Natural killer cell (primary cell): ENCODE measurements around the gene SEBOX. TPM values are rescaled to one million over a fixed set of nuclear protein-coding genes. Genes with fewer than 3 reads are reported as not detected.

Experiments used
- ATAC-seq, 3 donors: fragments of 150-1000 bp in 2 of 3; fragments of 200-7000 bp in 1 of 3; cut with Tn5 transposase; 1 replicate in 1 of 3; 2 replicates in 2 of 3; pipeline ENCODE4 v1.10.0; 2021; ENCODE audit warnings: mild to moderate bottlenecking in 2 of 3, moderate library complexity in 2 of 3
- DNase-seq, 2 donors: peaks; one replicate each; pipeline versions ENCODE4 v3.0.0 to v3.0.0-alpha.2; 2013 to 2021; ENCODE audit warnings: mixed read lengths in 1 of 2
- H3K27ac ChIP-seq: one replicate; pipeline ENCODE4 v1.5.1; 2013; ENCODE audit warnings: mild to moderate bottlenecking, low read length
- H3K27me3 ChIP-seq: one replicate; pipeline ENCODE4 v1.6.1; 2013; ENCODE audit warnings: low read length; ENCODE audit not compliant: control insufficient read depth, insufficient read depth
- H3K36me3 ChIP-seq: one replicate; pipeline ENCODE4 v1.6.1; 2013; ENCODE audit warnings: low read length; ENCODE audit not compliant: control insufficient read depth, insufficient read depth
- H3K4me1 ChIP-seq: one replicate; pipeline ENCODE4 v1.6.1; 2013; ENCODE audit warnings: low read length; ENCODE audit not compliant: control insufficient read depth, insufficient read depth
- H3K4me3 ChIP-seq: one replicate; pipeline ENCODE4 v1.5.1; 2013; ENCODE audit warnings: low read length
- H3K9me3 ChIP-seq: one replicate; pipeline ENCODE4 v1.6.1; 2013; ENCODE audit warnings: low read length; ENCODE audit not compliant: control insufficient read depth, insufficient read depth
- H3K27ac Mint-ChIP-seq, 2 donors: one replicate each; pipeline ENCODE4 v1.8.0; 2022; ENCODE audit warnings: mild to moderate bottlenecking in 2 of 2, mixed read lengths in 2 of 2, moderate library complexity in 1 of 2
- H3K27me3 Mint-ChIP-seq, 2 donors: one replicate each; pipeline ENCODE4 v1.8.0; 2022; ENCODE audit warnings: low read depth in 2 of 2, mixed read lengths in 2 of 2
- H3K36me3 Mint-ChIP-seq: one replicate; pipeline ENCODE4 v1.8.0; 2022; ENCODE audit warnings: mixed read lengths
- H3K4me1 Mint-ChIP-seq, 2 donors: one replicate each; pipeline ENCODE4 v1.8.0; 2022; ENCODE audit warnings: mixed read lengths in 2 of 2
- H3K4me3 Mint-ChIP-seq: one replicate; pipeline ENCODE4 v1.8.0; 2022; ENCODE audit warnings: mild to moderate bottlenecking, moderate library complexity, mixed read lengths
- H3K9me3 Mint-ChIP-seq, 2 donors: one replicate each; pipeline ENCODE4 v1.8.0; 2022; ENCODE audit warnings: mixed read lengths in 2 of 2
- CTCF ChIP-seq: fragments of 200-600 bp; IDR thresholded peaks from one replicate; pipeline ENCODE4 v1.8.0; 2022; ENCODE audit warnings: antibody characterized with exemption
- WGBS: methylation state at CpG from one replicate; pipeline ENCODE4 v1.1.7; 2013; ENCODE audit warnings: missing lambda C conversion rate; ENCODE audit not compliant: insufficient coverage; 5-methylcytosine and 5-hydroxymethylcytosine counted together
- intact Hi-C: fragments of 100-400 bp; cut with micrococcal nuclease; formaldehyde crosslinking; loops from one replicate; pipeline ENCODE4 v1.14.2; 2022
- total RNA-seq, 4 donors: library from RNA; stranded (reverse); fragments of 120-200 nt in 1 of 4; gene quantifications; one replicate each; pipeline versions ENCODE4 v1.2.3 to v1.2.4, GENCODE V29; 2013 to 2022

The SEBOX gene
- total RNA-seq, 3 donors from 2014 or later (not counting 1 experiment from before 2014, with no cell fraction given) = not detected

- intact Hi-C loops = no loop called here
- TF ChIP-seq CTCF = no peak
- Mint-ChIP-seq H3K4me1 (peaks cover 0 to 7% of the 10 kb centered on the region in 2 donors), H3K27ac (no peak overlapping the region), H3K27me3 (no peaks in the 10 kb centered on the region), H3K36me3 (no peaks in the 10 kb centered on the region), H3K4me3 (no peak overlapping the region), H3K9me3 (no peaks in the 10 kb centered on the region)
- H3K4me1 ChIP-seq = peaks cover 6% of the 10 kb centered on the region
- no peaks in the 10 kb centered on the region for H3K9me3 ChIP-seq
- peaks cover 16% of the 10 kb centered on the region for H3K36me3 ChIP-seq
- WGBS = 100% methylated on average over 1 of the region's 1 CpG
- no peak overlapping the region for H3K27ac ChIP-seq
- H3K4me3 ChIP-seq = no peak overlapping the region
- DNase-seq (no peak), ATAC-seq (no peak)
- no peaks in the 10 kb centered on the region for H3K27me3 ChIP-seq
These were observed 1.6 kb upstream of the SEBOX start for GRCh38 chr17:28366605-28367004.

- Mint-ChIP-seq H3K27ac (no peak overlapping the region), H3K9me3 (no peaks in the 10 kb centered on the region), H3K27me3 (no peaks in the 10 kb centered on the region), H3K4me3 (no peak overlapping the region), H3K36me3 (no peaks in the 10 kb centered on the region), H3K4me1 (no peaks in the 10 kb centered on the region)
- Histone ChIP-seq H3K9me3 (no peaks in the 10 kb centered on the region), H3K4me1 (no peaks in the 10 kb centered on the region), H3K36me3 (peaks cover 27% of the 10 kb centered on the region), H3K4me3 (no peak overlapping the region), H3K27ac (no peak overlapping the region), H3K27me3 (no peaks in the 10 kb centered on the region)
- WGBS = 97% methylated on average over 3 of the region's 3 CpGs
- no peak for TF ChIP-seq CTCF
- DNase-seq (no peak), ATAC-seq (no peak)
- intact Hi-C loops = no loop called here
These were observed 488 bp upstream of the SEBOX start for GRCh38 chr17:28365487-28365886.

GRCh38 chr17:28363776-28364650, 986 bp downstream of the SEBOX start:
- H3K4me1 ChIP-seq = no peaks in the 10 kb centered on the region
- Mint-ChIP-seq H3K4me1 (no peaks in the 10 kb centered on the region), H3K27ac (no peak overlapping the region), H3K4me3 (no peak overlapping the region), H3K36me3 (no peaks in the 10 kb centered on the region), H3K9me3 (no peaks in the 10 kb centered on the region), H3K27me3 (no peaks in the 10 kb centered on the region)
- H3K4me3 ChIP-seq = no peak overlapping the region
- H3K36me3 ChIP-seq = peaks cover 37% of the 10 kb centered on the region
- intact Hi-C loops = no loop called here
- no peak for TF ChIP-seq CTCF
- H3K27ac ChIP-seq = no peak overlapping the region
- H3K9me3 ChIP-seq = no peaks in the 10 kb centered on the region
- DNase-seq (no peak), ATAC-seq (no peak)
- 95% methylated on average over 8 of the region's 8 CpGs for WGBS
- H3K27me3 ChIP-seq = no peaks in the 10 kb centered on the region
